Endometrial microvascular endothelial cells (primary cell): ENCODE results near the gene HAP1. TPM values are rescaled to one million over a fixed set of nuclear protein-coding genes. Genes with fewer than 3 reads are reported as not detected.
"Not testable (repeated sequence)": the region's sequence is repeated elsewhere in the genome, so short reads cannot be mapped to it uniquely, and the experiment has no call there.

ENCODE experiments used
- in situ Hi-C: cut with HindIII; loops from 2 replicates; pipeline ENCODE4 v1.10.0; 2017; ENCODE audit warnings: low sequenced_read_pairs, low pct_unique_long_range_greater_than_20kb; ENCODE audit errors: inconsistent ontology term
- total RNA-seq: library from RNA; depleted of rRNA; stranded (reverse); fragments of >200 nt; gene quantifications from one replicate; pipeline ENCODE4 v1.2.3, GENCODE V29; 2015; ENCODE audit errors: inconsistent ontology term

The HAP1 gene, protein sequence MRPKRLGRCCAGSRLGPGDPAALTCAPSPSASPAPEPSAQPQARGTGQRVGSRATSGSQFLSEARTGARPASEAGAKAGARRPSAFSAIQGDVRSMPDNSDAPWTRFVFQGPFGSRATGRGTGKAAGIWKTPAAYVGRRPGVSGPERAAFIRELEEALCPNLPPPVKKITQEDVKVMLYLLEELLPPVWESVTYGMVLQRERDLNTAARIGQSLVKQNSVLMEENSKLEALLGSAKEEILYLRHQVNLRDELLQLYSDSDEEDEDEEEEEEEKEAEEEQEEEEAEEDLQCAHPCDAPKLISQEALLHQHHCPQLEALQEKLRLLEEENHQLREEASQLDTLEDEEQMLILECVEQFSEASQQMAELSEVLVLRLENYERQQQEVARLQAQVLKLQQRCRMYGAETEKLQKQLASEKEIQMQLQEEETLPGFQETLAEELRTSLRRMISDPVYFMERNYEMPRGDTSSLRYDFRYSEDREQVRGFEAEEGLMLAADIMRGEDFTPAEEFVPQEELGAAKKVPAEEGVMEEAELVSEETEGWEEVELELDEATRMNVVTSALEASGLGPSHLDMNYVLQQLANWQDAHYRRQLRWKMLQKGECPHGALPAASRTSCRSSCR
- under 0.01 TPM for total RNA-seq

DNA sequence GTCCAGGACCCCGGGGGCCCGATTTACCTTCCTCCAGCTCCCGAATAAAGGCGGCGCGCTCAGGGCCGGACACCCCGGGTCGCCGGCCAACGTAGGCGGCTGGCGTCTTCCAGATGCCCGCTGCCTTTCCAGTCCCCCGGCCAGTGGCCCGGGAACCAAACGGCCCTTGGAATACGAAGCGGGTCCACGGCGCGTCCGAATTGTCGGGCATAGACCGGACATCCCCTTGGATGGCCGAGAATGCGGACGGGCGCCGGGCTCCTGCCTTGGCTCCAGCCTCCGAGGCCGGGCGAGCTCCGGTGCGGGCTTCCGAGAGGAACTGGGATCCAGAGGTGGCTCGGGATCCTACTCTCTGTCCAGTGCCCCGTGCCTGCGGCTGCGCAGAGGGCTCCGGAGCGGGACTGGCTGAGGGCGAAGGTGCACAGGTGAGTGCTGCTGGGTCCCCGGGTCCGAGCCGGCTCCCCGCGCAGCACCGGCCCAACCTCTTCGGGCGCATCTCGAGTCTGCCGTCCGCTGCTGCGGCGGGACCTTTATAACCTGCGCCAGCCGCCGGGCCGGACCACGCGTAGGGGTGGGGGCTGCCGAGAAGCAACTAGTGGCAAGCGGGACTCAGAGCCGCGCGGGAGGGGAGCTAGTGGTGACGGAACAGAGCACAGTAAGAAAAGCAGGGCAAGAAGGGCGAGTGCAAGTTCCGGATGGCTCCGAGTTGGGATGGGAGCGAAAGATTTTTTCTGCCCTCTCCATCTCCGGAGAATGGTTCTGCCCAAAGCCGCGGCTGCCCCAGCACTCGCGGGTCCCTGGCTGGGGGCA, at the start of gene HAP1:
Gene HAP1, minus strand, starts transcription at position 505 of the 810 bp plus-strand sequence. Its CDS starts 9 bp downstream, at position 496.
- in situ Hi-C loops = no loop called here

DNA sequence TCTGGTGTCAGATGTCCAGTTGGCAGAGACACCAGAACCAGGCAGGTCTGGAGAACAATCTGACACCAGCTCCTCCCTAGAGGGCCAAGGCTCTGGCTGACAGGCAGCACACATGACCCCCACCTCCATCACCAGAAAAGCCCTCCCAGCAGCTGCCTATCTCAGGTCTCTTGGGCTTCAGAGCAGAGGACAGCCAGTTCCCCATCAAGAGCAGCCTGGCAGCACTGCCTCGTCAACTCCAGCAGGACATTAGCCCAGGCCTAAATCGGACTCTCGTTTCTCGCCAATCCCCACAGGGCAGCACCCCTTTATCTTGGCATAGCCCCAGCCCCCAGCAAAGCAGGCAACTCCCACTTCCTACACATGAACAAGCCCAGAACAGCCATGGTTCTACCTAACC, 47.7 kb upstream of the HAP1 start:
- in situ Hi-C loops = no loop called here

DNA sequence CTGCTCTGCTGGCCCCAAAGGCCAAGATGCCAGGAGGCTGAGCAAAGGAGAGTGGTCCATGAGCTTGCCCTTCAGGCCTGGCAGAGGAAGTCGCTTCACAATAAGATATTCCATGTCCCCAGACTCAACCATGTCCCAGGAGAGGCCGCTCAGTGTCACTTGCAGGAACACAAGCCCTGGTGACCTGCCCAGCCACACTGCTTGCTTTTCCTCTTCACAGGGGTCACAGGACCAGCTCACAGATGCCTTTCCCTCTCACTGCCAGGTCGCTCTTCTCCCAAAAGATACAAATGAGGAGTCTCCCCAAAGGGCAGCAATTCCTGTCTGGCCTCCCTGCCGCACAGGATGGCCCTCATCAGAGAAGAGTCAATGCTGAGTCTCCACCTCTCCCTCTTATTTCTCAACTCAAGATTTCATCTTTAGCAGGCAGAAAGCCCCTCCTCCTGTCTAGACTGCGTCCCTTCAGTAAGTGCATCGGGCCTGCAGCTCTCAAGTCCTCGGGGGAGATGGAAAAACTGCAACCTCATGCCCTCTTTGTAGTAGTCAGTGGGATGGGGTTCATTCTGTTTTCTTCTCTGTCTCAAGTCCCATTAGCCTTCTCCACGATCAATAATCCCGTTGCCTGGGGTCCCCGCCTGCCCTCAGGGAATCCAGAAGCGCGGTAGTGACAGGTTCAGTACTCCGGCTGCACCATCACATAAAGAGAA, 47.1 kb upstream of the HAP1 start:
- in situ Hi-C loops = no loop called here

DNA sequence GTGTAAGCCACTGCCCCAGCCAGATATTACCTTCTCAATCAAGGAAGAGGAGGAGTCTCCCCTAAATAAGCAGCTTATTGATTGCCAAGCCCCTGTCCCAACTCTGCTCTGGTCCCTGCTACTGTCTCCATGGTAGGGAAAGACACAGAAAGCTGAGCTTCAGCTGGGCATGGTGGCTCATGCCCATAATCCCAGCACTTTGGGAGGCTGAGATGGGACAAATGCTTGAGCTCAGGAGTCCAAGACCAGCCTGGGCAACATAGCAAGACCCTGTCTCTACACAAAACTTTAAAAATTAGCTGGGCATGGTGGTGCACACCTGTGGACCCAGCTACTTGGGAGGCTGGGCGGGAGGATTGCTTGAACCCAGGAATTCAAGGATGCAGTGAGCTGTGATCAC, 45.5 kb upstream of the HAP1 start:
- in situ Hi-C loops = no loop called here

DNA sequence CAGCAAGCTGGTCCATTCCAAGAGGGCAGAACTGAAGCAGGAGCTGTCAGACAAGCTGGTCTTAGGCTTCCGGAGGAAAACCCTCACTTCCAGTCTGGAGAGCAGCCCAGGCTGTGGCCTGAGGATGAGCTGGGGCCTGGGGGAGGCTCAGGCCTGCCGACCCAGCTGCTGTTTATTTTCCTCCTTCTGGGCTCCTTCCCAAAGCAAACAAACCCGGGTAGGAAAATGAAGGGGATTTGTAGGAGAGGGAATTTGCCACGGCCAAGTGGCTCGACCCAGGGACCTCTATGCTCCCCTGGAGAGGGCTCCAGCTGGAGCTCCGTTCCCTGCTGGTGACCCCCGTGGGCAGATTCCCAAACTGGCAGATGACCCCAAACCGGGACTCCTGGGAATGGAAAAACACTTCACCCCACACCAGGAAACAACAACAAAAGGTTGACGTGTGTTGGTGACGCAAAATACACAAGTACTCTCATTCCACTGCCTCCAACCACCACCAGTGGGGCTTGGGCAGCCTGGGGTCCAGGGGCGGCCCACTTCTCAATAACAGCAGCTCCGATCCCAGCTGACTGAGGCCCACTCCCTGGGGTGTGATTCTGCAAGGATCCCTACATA, 43.2 kb upstream of the HAP1 start:
- in situ Hi-C loops = no loop called here

DNA sequence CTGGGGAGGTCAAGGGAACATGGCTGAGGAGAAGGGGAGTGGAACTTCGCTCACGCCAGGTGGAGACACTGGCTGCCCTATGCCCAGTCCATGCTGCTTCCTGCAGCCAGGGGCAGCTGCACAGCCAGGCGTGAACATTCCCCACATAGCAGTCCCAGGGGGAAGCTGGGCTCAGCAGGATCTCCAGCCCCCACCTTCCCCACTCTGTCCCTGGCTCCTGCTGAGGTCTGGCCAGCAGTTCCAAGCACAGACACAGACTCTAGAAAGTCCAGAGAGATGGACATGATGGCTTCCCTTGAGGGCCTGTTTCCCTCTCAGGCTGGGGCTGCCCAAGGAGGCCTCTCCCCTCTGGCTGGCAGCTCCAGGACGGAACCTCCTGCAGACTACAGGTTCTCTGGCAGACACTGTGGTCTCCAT, 42.7 kb upstream of the HAP1 start:
- in situ Hi-C loops = no loop called here

DNA sequence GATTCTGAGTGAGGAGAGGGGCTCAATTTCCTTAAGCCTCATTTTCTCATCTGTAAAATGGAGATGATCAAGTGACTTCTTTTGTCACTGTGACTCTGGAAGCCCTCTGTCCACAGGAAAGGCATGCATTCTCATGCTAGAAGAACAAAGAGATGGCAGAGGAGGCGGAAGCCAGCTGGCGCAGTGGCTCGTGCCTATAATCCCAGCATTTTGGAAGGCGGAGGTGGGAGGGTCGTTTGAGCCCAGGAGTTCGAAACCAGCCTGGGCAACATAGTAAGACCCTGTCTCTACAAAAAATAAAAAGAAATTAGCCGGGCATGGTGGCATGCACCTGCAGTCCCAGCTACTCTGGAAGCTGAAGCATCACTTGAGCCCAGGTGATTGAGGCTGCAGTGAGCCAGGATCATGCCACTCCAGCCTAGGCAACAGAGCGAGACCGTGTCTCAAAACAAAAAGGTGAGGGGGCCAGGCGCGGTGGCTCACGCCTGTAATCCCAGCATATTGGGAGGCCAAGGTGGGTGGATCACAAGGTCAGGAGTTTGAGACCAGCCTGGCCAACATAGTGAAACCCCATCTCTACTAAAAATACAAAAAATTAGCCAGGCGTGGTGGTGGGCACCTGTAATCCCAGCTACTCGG, 41.9 kb upstream of the HAP1 start:
- in situ Hi-C loops = not testable (repeated sequence)

DNA sequence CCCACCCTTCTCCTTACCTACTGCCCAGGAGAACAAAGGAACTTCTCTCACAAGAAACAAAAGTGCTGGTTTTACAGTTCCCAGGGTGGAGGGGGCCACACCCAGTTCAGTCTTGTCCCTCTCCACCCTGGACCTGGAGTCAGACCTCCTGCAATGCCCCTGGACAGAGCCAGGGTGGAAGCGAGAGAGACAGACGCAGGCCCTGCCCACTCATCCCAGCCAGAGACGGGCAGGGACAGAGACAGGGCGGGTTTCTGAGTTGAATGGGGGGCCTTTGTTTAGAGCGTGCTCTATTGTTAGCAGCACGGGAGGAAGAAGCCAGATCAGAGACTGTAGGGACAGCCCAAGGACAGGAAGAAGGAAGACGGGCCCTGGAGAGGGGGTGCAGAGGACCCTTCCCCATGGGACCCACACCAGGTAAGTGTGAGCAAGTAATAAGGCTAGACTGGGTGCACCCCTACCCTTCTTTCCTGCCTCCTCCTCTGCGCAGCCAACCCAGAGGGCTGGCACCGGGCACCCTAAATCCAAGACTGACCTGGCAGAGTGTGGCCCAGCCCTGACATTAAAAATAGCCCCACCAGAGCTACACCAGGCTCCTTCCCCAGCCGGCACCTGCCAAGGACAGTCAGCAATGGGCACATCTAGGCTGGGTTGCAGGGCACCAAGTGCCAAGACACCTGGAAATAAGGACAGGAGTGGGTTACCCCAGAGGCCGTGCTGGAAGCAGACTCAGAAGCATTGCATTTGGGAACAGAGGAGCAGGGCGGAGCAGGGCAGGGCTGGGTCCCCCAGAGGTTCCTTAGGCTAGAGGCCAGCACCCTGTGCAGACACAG, 41.2 kb upstream of the HAP1 start:
- in situ Hi-C loops = no loop called here

DNA sequence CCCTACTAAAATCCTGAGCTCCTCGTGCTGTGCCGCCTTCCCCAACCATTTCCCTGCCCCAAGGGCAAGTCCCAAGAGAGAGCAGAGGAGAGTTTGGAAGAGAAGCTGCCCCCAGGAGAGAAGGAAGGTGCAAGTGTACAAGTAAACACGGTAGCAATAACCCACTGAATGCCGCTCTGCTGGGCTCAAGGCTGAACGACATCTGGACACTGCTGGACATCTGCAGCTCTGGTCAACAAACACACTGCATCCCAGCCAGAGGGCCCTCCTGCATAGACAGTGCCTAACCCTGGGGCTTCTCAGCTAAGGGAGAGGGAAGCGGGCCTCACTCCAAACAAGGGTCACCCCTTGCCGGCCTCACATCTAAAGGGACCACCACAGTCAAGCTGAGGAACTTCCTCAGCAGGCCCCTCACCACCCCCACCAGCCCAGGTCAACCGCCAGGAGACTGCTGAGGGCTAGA, 39.3 kb upstream of the HAP1 start:
- in situ Hi-C loops = no loop called here

DNA sequence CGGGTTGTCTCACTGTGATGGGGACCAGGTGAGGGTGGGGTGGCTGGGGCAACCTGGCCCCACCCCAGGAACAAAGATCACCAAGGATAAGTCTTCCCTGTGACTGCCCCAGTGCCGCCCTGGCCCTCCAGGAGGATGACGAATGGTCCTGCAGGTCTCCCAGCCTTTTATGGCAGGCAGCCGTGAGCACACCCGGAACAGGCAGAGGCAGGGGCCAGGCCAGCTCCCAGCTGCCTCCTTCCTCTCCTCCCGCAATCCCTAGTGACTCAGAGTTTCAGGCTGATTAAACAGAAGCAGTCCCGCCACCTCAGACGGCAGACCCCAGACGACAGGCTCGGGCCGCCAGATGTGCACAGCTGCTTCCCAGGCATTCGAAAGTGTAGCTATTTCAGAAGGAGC, 38.7 kb upstream of the HAP1 start:
- in situ Hi-C loops = no loop called here

DNA sequence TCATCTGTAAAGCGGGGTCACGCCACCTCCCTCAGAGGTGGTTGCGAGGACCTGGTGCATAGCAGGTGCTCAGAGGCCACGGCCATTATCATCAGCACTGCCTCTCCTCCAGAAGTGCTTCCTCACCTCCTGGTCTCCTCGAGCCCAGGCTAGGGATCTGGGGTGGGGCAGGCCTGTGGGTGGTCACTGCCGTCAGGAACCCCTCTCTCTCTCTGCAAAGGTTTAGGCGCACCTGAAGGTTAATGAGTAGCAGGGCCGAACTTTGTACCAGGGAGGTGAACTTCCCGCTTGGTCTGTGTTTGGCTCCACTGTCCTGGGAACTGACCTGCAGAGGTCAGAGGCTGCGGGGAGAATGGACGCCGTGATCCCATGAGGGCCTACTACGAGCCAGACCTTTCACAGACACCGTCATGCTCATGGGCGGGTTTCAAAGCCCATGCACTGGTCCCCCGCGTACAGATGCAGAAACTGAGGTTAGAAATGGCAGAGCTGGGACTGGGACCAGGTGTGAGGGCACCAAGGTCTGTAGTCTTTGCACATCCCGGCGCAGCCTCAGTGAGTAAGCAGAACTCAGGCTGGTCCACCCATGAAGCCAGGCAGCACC, 38.2 kb upstream of the HAP1 start:
- in situ Hi-C loops = no loop called here

DNA sequence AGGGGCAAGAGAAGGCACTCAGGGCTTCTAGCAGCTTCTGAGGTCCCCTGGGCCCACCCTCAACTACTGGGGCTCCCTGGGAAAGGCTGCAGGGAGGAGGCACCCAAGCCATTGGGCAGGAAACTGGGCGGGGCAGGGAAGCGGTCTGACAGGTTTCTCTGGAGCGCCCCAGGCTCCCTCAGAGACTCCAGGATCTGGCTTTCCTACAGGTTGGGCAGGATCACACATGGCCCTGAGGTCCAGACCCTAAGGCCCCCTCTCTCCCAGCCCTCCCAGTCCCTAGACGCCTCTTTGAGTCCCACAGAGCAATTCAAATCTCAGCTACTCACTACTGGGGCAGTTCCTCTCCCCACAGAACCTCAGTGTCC, 37.8 kb upstream of the HAP1 start:
- in situ Hi-C loops = no loop called here

DNA sequence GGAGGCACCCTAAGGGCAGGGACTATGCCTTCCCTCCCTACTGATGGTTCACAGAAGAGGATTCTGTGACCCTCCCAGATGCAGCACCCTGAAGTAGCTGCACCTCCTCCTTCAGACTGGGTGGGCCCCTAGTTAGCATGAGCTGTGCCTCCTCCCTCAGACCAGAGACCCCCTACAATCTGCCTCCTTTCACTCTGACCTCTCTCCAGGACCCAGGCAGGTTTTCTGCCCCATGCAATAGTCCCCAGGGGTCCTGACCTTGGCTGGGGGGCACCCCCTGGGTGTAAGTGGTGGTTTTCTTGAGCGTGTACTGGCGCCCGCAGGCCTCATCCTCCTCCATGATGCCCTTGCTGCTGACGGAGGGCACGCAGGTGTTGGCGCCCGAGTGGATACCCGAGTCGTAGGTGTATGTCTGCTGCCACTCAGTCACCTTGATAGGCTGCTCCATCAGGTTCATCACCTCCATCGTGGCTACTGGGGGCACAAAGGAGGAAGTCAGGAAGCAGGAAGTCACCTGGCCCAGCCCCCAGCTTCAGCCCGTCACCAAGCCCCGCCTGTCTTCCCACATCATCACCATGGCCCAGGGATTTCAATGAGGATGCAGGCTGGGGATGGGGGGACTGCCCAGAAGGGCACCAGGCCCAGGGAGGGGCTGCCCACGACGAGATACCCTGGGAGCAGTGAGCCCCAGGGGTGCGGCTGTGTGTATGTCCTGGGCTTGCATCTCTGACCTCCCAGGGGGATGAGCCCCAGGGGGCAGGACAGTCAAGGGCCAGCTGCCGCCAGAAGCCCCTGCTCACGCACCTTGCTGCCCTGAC, 37.2 kb upstream of the HAP1 start:
- in situ Hi-C loops = no loop called here

DNA sequence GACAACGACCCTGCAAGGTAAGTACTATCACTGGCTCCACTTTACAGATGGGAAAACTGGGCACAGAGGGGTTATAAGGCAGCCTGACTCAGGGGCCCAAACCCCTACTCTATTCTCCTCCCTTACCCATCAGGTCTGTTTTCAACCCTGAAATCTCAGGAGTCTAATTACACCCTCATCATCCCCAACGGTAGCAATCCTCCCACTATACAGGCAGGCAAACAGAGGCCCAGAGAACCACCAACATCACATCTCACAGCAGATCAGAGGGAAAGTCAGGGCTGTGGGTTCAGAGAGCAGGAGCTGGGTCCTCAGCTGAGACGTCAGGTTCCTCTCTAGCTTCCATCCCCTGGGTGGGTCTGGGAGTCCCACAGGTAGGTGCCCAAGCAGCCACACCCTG, 35.5 kb upstream of the HAP1 start:
- in situ Hi-C loops = no loop called here

DNA sequence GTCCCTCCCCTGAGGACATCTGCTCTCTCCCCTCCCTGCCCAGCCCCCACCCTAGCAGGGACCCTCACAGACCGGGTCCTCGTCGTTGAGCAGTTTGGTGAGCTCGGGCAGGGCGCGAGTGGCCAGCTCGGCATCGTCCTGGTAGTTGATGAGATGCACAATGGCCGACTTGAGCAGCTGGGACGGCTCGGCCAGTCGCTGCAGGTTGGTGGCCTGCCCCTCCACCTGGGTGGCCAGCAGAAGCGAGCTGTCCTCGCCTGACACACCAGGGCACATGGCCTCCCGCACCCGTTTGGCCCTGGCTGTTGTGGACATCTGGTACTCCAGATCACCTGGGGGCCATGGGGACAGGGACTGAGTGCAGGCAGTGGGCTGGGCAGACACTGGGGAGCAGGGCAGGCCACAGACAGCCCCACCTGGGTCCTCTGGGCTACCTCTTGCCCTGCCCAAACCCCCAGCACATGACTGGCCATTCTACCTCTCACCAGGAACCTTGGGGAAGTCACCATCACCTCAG, 35.0 kb upstream of the HAP1 start:
- in situ Hi-C loops = no loop called here

DNA sequence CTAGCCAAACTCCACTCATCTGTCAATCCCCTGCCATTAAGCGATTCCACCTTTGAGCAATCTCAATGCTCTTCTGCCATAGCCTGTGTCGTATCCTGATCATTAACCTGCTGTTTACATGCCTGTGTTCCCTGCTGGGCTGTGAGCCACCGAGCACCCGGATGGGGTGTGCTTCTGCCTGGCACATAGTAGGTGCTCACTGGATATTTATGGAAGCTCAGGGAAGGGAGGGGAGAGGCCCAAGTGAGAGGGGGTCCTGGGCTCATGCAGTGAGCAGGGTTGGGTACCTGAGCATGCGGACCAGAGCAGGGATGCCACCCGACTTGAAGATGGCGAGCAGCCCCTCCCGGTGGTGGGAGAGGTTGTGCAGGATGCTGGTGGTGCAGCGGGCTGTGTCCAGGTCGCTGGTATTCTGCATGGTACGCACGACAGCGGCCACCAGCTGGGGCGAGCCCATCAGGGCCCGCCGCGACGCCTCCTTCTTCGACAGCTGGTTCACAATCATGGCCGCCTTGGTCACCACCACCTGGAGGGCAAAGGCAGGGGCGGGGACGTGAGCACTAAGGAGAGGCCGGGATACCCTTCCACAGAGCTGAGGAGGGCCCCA, 34.3 kb upstream of the HAP1 start:
- in situ Hi-C loops = no loop called here
